ENCODE results near the gene CFAP52. TPM values are rescaled to one million over a fixed set of nuclear protein-coding genes. Genes with fewer than 3 reads are reported as not detected.
"Not testable (repeated sequence)": the region's sequence is repeated elsewhere in the genome, so short reads cannot be mapped to it uniquely, and the experiment has no call there.

Gene CFAP52
- total and polyA plus RNA-seq, 7 experiments from 2014 or later: not detected

DNA sequence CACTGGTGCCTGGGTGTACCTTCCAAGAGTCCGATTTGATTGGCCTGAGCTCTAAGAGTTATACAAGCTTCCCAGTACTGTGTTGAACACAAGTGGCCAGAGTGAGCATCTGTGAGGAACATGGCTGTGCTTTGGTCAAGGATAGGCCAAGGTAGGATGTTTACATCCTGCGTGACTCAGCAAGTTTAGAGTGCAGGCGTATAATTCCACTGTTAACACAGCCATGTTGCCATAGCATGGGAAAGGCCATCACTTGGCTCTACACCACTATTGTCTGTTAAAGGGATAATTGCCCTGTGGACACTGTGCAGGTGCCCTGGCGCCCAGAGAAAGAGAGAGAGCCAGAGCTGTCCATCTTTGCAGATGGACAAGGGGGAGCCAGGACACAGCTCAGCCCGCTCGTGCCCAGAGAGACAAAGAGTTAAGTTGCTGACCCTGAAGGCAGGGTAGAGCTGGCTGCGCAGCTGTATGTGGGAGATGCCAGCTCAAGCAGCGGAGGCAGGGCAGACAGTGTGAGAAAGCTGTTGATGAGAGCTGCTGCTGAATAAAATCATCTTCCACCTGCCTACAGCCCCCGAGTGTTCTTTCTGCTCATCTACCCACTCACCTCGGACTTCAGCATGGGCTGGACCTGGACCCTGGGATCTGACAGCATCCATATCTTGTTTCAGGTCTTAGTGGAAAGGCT is 11.7 kb downstream of the CFAP52 start:
- CTCF ChIA-PET: no interaction called here

DNA sequence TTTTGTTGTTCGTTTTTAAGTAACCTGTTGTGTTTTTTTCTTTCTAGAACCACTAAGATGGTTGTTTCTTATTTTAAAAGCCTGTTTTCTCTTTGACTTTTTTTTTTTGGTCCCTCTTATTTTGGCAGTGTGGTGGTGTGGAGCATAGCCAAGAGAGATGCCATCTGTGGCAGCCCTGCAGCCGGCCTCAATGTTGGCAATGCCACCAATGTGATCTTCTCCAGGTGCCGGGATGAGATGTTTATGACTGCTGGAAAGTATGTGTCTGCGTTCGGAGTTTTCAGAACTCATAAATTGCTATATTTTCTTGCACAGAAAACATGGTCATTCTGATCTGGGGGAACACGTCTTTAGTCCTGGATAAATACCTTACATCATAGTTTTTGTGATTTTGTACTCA is 17.6 kb downstream of the CFAP52 start:
- ChIA-PET CTCF (no interaction called here), POLR2A (no interaction called here)
- no peaks in the 10 kb centered on the region for H3K4me1 Mint-ChIP-seq
- H3K4me3 Mint-ChIP-seq: no peak overlapping the region
- Histone ChIP-seq H3K27me3 (ENCODE audit: control insufficient read depth in 2 of 2, insufficient read depth in 2 of 2, low read length in 2 of 2) (no peaks in the 10 kb centered on the region), H3K36me3 (ENCODE audit: control insufficient read depth in 2 of 3, insufficient read depth in 3 of 3, low read length in 3 of 3) (no peaks in the 10 kb centered on the region), H3K4me3 (ENCODE audit: low read length) (no peak overlapping the region), H3K27ac (ENCODE audit: low read depth, low read length) (no peak overlapping the region), H3K4me1 (ENCODE audit: control insufficient read depth in 2 of 2, insufficient read depth in 2 of 2, low read length in 2 of 2) (no peaks in the 10 kb centered on the region), H3K9me3 (ENCODE audit: control insufficient read depth in 2 of 3, low read length in 3 of 3) (no peaks in the 10 kb centered on the region)
- no peaks in the 10 kb centered on the region for H3K36me3 Mint-ChIP-seq
- DNase-seq (no peak), ATAC-seq (no peak)
- intact Hi-C loops (cut with micrococcal nuclease): no loop called here
- peaks cover 3 to 16% (median 7%) of the 10 kb centered on the region in 5 donors for H3K27me3 Mint-ChIP-seq
- peaks cover 0 to 4% (median 0%) of the 10 kb centered on the region in 11 donors for H3K9me3 Mint-ChIP-seq
- H3K27ac Mint-ChIP-seq: no peak overlapping the region

More for the DNA sequence above, 11.7 kb downstream of the CFAP52 start:
- Histone ChIP-seq H3K36me3 (ENCODE audit: control insufficient read depth in 2 of 3, insufficient read depth in 3 of 3, low read length in 3 of 3) (no peaks in the 10 kb centered on the region), H3K27ac (ENCODE audit: low read depth, low read length) (no peak overlapping the region), H3K9me3 (ENCODE audit: control insufficient read depth in 2 of 3, low read length in 3 of 3) (peaks cover 0 to 8% (median 0%) of the 10 kb centered on the region in 3 experiments), H3K4me3 (ENCODE audit: low read length) (no peak overlapping the region), H3K4me1 (ENCODE audit: control insufficient read depth in 2 of 2, insufficient read depth in 2 of 2, low read length in 2 of 2) (no peaks in the 10 kb centered on the region), H3K27me3 (ENCODE audit: control insufficient read depth in 2 of 2, insufficient read depth in 2 of 2, low read length in 2 of 2) (no peaks in the 10 kb centered on the region)
- ATAC-seq (no peak), DNase-seq (no peak)
- Mint-ChIP-seq H3K9me3 (peaks cover 2 to 13% (median 8%) of the 10 kb centered on the region in 11 donors), H3K36me3 (peaks cover 0 to 5% (median 4%) of the 10 kb centered on the region in 5 donors), H3K27ac (peak overlapping the region in 1 of 9 donors; percentile 54), H3K27me3 (peaks cover 0 to 3% (median 0%) of the 10 kb centered on the region in 5 donors), H3K4me3 (no peak overlapping the region), H3K4me1 (peaks cover 0 to 4% (median 0%) of the 10 kb centered on the region in 7 donors)
- POLR2A ChIA-PET: no interaction called here
- intact Hi-C loops (cut with micrococcal nuclease): no loop called here

DNA sequence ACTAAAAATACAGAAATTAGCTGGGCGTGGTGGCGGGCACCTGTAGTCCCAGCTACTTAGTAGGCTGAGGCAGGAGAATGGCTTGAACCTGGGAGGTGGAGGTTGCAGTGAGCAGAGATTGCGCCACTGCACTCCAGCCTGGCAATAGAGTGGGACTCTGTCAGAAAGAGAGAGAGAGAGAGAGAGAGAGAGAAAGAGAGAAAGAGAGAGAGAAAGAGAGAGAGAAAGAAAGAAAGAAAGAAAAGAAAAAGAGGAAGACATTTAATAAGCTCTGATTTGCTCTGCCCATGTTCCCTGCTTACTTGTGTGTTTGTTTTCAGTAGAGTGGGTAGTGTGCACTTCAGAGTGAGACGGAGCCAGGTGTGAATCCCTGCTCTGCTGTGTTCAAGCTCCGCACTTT is 21.2 kb downstream of the CFAP52 start:
- H3K27ac Mint-ChIP-seq; intact Hi-C loops (cut with micrococcal nuclease); POLR2A ChIA-PET; H3K27me3 ChIP-seq (ENCODE audit: control insufficient read depth in 2 of 2, insufficient read depth in 2 of 2, low read length in 2 of 2); ATAC-seq; DNase-seq; H3K9me3 Mint-ChIP-seq; H3K4me3 Mint-ChIP-seq; CTCF ChIA-PET; H3K27ac ChIP-seq (ENCODE audit: low read depth, low read length); H3K36me3 Mint-ChIP-seq; H3K4me1 ChIP-seq (ENCODE audit: control insufficient read depth in 2 of 2, insufficient read depth in 2 of 2, low read length in 2 of 2); H3K9me3 ChIP-seq (ENCODE audit: control insufficient read depth in 2 of 3, low read length in 3 of 3); H3K4me1 Mint-ChIP-seq; H3K4me3 ChIP-seq (ENCODE audit: low read length); H3K36me3 ChIP-seq (ENCODE audit: control insufficient read depth in 2 of 3, insufficient read depth in 3 of 3, low read length in 3 of 3): not testable (repeated sequence)
- peaks cover 3 to 19% (median 7%) of the 10 kb centered on the region in 5 donors for H3K27me3 Mint-ChIP-seq

DNA sequence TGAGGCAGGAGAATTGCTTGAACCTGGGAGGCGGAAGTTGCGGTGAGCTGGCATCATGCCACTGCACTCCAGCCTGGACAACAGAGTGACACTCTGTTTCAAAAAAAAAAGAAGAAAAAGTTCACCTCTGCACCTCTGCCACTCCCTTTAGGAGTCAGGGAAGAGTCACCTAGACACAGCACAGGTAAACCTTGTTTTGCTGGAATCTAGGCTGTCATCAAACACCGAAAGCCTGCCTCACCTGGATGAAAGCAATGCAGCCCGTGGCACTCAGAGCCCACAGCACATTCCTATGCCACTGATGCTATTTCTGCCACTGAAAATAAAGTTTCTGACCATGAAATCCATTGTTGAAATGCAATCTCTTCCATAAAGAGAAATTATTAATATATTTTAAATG is 22.2 kb downstream of the CFAP52 start:
- H3K36me3 ChIP-seq (ENCODE audit: control insufficient read depth in 2 of 3, insufficient read depth in 3 of 3, low read length in 3 of 3): no peaks in the 10 kb centered on the region
- no peak overlapping the region for H3K27ac ChIP-seq (ENCODE audit: low read depth, low read length)
- H3K4me3 ChIP-seq (ENCODE audit: low read length): no peak overlapping the region
- no peaks in the 10 kb centered on the region for H3K9me3 ChIP-seq (ENCODE audit: control insufficient read depth in 2 of 3, low read length in 3 of 3)
- Mint-ChIP-seq H3K4me3 (no peak overlapping the region), H3K27me3 (peaks cover 3 to 22% (median 12%) of the 10 kb centered on the region in 5 donors), H3K36me3 (no peaks in the 10 kb centered on the region), H3K9me3 (peaks cover 0 to 4% (median 0%) of the 10 kb centered on the region in 11 donors), H3K4me1 (no peaks in the 10 kb centered on the region), H3K27ac (no peak overlapping the region)
- DNase-seq: no peak
- no peak for ATAC-seq
- intact Hi-C loops (cut with micrococcal nuclease): no loop called here
- ChIA-PET CTCF (no interaction called here), POLR2A (no interaction called here)
- no peaks in the 10 kb centered on the region for H3K4me1 ChIP-seq (ENCODE audit: control insufficient read depth in 2 of 2, insufficient read depth in 2 of 2, low read length in 2 of 2)
- H3K27me3 ChIP-seq (ENCODE audit: control insufficient read depth in 2 of 2, insufficient read depth in 2 of 2, low read length in 2 of 2): no peaks in the 10 kb centered on the region

- ATAC-seq; H3K9me3 Mint-ChIP-seq; CTCF ChIA-PET; intact Hi-C loops (cut with micrococcal nuclease); H3K36me3 Mint-ChIP-seq; H3K4me1 Mint-ChIP-seq; H3K4me1 ChIP-seq (ENCODE audit: control insufficient read depth in 2 of 2, insufficient read depth in 2 of 2, low read length in 2 of 2); H3K4me3 Mint-ChIP-seq; H3K27me3 ChIP-seq (ENCODE audit: control insufficient read depth in 2 of 2, insufficient read depth in 2 of 2, low read length in 2 of 2); H3K27ac Mint-ChIP-seq; H3K27ac ChIP-seq (ENCODE audit: low read depth, low read length); H3K4me3 ChIP-seq (ENCODE audit: low read length); POLR2A ChIA-PET; H3K9me3 ChIP-seq (ENCODE audit: control insufficient read depth in 2 of 3, low read length in 3 of 3); DNase-seq; H3K36me3 ChIP-seq (ENCODE audit: control insufficient read depth in 2 of 3, insufficient read depth in 3 of 3, low read length in 3 of 3): not testable (repeated sequence)
- peaks cover 2 to 40% (median 15%) of the 10 kb centered on the region in 5 donors for H3K27me3 Mint-ChIP-seq
These were observed 28.1 kb downstream of the CFAP52 start for GRCh38 chr17:9604583-9604982.

GRCh38 chr17:9606453-9606852 is 30.0 kb downstream of the CFAP52 start:
- peaks cover 0 to 1% (median 0%) of the 10 kb centered on the region in 7 donors for H3K4me1 Mint-ChIP-seq
- POLR2A ChIA-PET: no interaction called here
- CTCF ChIA-PET: no interaction called here
- H3K36me3 Mint-ChIP-seq: no peaks in the 10 kb centered on the region
- Histone ChIP-seq H3K36me3 (ENCODE audit: control insufficient read depth in 2 of 3, insufficient read depth in 3 of 3, low read length in 3 of 3) (no peaks in the 10 kb centered on the region), H3K4me3 (ENCODE audit: low read length) (no peak overlapping the region), H3K27ac (ENCODE audit: low read depth, low read length) (no peak overlapping the region), H3K9me3 (ENCODE audit: control insufficient read depth in 2 of 3, low read length in 3 of 3) (no peaks in the 10 kb centered on the region), H3K4me1 (ENCODE audit: control insufficient read depth in 2 of 2, insufficient read depth in 2 of 2, low read length in 2 of 2) (no peaks in the 10 kb centered on the region), H3K27me3 (ENCODE audit: control insufficient read depth in 2 of 2, insufficient read depth in 2 of 2, low read length in 2 of 2) (no peaks in the 10 kb centered on the region)
- no peak for DNase-seq
- H3K4me3 Mint-ChIP-seq: no peak overlapping the region
- peaks cover 0 to 6% (median 0%) of the 10 kb centered on the region in 11 donors for H3K9me3 Mint-ChIP-seq
- ATAC-seq: no peak
- peaks cover 2 to 40% (median 19%) of the 10 kb centered on the region in 5 donors for H3K27me3 Mint-ChIP-seq
- H3K27ac Mint-ChIP-seq: no peak overlapping the region
- intact Hi-C loops (cut with micrococcal nuclease): no loop called here

GRCh38 chr17:9607058-9607457 is 30.6 kb downstream of the CFAP52 start:
- H3K27me3 Mint-ChIP-seq: peaks cover 3 to 36% (median 20%) of the 10 kb centered on the region in 5 donors
- H3K4me3 Mint-ChIP-seq; intact Hi-C loops (cut with micrococcal nuclease); H3K36me3 Mint-ChIP-seq; H3K4me3 ChIP-seq (ENCODE audit: low read length); H3K27me3 ChIP-seq (ENCODE audit: control insufficient read depth in 2 of 2, insufficient read depth in 2 of 2, low read length in 2 of 2); H3K36me3 ChIP-seq (ENCODE audit: control insufficient read depth in 2 of 3, insufficient read depth in 3 of 3, low read length in 3 of 3); H3K4me1 ChIP-seq (ENCODE audit: control insufficient read depth in 2 of 2, insufficient read depth in 2 of 2, low read length in 2 of 2); H3K9me3 Mint-ChIP-seq; POLR2A ChIA-PET; ATAC-seq; DNase-seq; CTCF ChIA-PET; H3K4me1 Mint-ChIP-seq; H3K9me3 ChIP-seq (ENCODE audit: control insufficient read depth in 2 of 3, low read length in 3 of 3); H3K27ac Mint-ChIP-seq; H3K27ac ChIP-seq (ENCODE audit: low read depth, low read length): not testable (repeated sequence)
